NCI-H345 treated with DMSO at 0.1 percent for 48 hours (cell line): ENCODE measurements around the gene MRPS18B.

Experiments used
- DNase-seq: peaks from one replicate; lab custom pipeline; 2025; ENCODE audit not compliant: unreplicated experiment; lab: John Stamatoyannopoulos, UW

MRPS18B gene

DNA sequence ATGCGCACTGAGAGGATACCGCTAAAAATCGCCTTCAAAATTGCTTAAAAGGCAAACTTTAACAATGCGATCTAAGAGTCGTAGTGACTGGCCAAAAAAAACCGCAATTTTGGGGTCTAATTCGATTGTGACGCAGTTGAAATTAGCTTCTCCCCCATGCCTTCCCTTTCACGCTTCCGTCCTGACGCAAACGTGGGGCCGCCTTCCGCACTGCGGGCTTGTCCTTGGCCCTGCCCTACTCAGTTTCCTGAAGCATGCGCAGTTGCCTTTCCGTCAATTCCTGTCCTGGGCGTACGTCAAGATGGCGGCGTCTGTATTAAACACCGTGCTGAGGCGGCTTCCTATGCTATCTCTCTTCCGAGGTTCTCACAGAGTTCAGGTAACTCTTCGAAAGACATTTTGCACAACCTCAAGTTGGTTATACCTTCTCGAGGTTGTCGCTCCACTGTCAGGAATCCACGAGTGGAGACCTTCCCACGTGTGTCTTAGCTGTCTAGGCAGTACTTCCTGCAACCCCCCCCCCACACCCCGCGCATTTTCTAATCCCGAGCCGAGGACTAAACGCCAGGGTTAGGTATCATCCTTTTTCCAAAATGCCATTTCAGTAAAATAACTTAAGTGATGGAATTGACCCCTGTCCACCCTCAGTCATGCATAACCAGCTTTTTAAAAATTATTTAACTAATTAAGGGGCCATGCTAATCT is at the start of gene MRPS18B:
MRPS18B (plus strand) TSS at position 276 of the 705 bp plus-strand sequence; CDS start at position 302, 26 bp downstream.
- DNase-seq: peak; percentile 99

DNA sequence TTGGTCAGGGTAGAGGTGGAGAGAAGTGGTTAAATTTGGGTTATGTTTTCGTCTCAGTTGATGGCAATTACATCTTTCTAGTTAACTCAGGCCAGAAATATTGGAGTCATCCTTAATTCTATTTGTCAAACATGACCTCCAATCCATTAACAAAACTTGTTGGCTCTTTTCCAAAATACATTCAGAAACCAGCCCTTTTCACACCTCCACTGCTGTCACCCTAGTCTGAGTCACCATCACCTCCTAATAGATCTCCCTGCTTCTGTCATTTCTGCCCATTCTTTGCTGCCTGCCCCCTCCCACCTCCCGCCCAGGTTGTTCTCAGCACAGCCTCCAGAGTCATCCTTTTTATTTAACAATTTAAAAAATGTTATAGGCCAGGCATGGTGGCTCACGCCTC is 49.4 kb upstream of the MRPS18B start:
- no peak for DNase-seq

DNA sequence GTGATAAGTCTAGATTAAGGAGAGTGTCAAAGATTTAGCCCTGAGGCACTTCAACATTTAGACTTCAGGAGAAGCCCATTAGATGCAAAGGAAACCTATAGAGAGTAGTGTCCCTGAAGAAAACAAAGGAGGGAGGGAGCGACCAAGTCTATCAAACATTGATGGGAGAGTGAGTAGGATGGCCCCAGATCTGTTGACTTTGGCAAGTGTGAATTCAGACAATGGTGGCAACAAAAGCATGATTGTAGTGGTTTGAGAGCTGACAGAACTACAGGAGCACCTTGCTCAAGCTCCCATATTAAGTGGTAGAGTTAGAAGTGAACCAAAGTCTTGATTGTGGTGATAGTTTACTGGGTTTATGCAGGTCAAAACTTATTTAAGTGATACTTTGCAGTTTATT is 47.4 kb upstream of the MRPS18B start:
- DNase-seq: no peak

DNA sequence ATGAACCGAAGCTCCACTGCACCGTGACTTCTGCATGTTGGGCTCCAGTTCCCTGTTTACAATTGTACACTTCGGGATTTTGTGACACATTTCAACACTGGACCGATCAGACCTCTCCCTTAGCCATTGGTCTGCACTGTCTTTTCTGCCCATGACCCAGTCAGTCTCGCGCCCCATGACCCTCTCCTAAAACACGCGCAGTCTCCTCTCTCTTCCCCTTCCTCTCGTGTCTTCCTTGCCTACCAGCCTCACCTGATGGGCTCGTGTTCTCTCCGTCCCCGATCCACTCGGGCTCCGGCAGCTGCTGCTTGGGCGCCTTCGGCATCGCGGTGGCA is 46.9 kb upstream of the MRPS18B start:
- DNase-seq: no peak

DNA sequence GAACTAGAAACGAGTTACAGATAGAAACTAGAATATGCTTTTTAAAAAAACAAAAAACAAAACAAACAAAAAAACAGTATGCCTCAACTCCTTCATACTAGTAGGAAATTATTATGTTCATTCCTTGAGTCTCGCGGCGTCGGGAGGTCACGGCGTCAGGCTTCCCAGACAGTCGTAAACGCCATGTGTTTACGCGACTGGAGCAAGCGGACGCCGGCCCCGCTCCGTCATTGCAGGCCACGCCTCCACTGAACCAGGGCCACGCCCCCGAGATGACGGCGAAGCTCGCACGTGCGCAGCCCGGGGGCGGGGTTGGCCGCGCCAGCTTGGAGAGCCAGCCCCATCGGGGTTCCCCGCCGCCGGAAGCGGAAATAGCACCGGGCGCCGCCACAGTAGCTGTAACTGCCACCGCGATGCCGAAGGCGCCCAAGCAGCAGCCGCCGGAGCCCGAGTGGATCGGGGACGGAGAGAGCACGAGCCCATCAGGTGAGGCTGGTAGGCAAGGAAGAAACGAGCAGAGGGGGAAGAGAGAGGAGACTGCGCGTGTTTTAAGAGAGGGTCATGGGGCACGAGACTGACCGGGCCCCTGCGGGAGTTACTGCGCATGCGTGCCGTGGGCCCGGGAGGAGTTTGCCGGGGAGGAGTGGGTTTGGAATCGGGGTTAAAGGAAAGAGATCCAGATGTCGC is 46.4 kb upstream of the MRPS18B start, which contains the start of gene ABCF1:
ABCF1 (plus strand) TSS at position 368 of the 687 bp plus-strand sequence; CDS start at position 414, 46 bp downstream.
- peak; percentile 93 for DNase-seq

DNA sequence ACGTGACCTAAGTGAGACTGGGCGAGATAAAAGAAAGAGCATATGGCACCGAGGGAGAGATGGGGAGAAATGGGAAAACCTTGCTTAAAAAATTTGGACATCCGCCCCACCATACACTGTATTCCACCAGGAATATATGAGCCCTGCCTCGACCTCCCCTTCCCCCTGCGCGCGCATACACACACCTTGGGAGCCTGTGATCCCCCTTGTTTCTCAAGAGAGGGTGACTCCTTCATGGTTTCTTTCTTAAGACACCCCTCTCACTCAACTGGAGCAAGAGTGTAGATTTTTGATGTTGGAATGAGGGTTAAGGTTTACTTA is 45.9 kb upstream of the MRPS18B start:
- no peak for DNase-seq

DNA sequence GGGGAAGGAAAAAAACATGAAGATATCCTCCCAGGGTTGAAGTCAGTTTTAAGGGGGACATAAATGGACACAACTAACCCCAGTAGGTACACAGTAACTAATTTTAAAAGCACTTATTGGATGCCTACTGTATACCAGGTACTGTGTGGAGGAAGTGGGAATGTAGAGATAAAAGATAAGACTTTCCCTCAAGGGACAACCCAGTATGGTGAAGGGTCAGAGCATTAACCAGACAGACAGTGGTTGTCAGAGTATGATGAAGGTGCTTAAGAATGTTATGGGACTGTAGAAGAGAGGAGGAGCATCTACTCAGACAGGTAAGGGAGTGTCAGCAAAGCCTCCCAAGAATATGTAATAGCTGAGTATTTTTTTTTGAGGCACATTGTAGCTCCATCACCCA is 45.5 kb upstream of the MRPS18B start:
- no peak for DNase-seq

DNA sequence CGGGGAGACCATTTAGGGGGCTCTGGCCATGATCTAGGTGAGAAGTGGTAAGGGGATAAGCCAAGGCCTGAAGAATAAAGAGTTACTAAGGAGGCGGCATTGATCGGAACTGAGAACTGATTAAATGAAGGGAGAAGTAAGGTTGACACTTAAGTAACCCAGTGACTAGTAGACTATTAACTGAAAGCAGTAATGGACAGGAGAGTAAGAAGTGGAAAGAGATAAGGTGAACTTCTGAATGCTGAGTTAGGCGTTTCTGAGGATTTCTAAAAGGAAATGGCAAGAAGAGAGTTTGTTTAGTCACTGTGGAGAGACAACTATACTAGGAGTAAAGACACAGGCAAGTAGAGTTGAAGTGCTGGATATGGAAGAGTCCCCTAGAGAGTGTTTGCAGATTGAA is 44.5 kb upstream of the MRPS18B start:
- no peak for DNase-seq

DNA sequence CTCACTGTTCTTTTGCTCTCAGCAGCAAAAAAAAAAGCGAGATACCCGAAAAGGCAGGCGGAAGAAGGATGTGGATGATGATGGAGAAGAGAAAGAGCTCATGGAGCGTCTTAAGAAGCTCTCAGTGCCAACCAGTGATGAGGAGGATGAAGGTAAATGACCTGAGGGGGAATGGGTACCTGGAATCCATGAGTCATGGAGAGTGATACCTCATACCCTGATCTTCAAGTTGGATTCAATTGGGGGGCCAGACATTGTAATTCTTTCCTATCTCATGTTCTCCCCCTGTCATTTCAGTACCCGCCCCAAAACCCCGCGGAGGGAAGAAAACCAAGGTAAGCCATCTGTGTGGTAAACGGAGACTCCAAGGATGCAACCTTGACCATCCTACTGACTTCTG is 39.6 kb upstream of the MRPS18B start:
- DNase-seq: no peak

DNA sequence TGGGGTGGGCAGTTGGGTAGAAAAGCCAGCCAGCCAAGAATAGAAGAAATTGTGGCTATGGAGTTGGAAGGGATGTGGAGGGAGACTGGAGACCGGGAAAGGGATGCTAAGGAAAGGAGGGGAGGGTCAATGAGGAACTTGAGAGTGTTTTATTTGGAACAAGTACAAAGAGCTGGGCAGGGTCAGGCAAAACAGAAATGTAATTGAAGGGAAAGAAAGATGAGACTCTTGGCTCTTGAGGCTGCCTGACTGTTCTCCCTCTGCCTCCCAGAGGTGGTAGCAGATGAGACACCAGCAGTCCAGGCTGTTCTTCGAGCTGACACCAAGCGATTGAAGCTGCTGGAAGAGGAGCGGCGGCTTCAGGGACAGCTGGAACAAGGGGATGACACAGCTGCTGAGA is 33.7 kb upstream of the MRPS18B start:
- no peak for DNase-seq

DNA sequence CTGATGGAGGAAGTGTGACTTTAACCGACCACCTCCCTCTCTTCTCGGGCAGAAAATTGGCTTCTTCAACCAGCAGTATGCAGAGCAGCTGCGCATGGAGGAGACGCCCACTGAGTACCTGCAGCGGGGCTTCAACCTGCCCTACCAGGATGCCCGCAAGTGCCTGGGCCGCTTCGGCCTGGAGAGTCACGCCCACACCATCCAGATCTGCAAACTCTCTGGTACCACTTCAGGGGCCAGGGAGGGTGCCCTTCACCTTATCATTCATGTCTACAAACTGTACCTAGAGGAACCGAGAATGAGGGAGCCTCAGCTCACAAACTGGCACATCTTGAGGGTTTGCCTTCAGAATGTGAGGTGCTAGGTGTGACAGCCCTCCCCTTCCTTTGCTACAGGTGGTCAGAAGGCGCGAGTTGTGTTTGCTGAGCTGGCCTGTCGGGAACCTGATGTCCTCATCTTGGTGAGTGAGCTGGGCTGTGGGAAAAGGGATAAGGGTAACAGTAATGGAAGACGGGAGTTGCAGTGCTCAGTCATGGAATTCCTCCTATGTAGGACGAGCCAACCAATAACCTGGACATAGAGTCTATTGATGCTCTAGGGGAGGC is 27.8 kb upstream of the MRPS18B start:
- no peak for DNase-seq

DNA sequence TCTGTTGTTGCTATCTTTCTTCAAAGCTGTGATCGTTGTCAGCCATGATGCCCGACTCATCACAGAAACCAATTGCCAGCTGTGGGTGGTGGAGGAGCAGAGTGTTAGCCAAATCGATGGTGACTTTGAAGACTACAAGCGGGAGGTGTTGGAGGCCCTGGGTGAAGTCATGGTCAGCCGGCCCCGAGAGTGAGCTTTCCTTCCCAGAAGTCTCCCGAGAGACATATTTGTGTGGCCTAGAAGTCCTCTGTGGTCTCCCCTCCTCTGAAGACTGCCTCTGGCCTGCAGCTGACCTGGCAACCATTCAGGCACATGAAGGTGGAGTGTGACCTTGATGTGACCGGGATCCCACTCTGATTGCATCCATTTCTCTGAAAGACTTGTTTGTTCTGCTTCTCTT is 27.1 kb upstream of the MRPS18B start:
- no peak for DNase-seq

DNA sequence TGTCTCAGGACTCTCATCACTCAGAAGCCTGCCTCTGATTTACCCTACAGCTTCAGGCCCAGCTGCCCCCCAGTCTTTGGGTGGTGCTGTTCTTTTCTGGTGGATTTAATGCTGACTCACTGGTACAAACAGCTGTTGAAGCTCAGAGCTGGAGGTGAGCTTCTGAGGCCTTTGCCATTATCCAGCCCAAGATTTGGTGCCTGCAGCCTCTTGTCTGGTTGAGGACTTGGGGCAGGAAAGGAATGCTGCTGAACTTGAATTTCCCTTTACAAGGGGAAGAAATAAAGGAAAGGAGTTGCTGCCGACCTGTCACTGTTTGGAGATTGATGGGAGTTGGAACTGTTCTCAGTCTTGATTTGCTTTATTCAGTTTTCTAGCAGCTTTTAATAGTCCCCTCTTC is 26.6 kb upstream of the MRPS18B start:
- no peak for DNase-seq

DNA sequence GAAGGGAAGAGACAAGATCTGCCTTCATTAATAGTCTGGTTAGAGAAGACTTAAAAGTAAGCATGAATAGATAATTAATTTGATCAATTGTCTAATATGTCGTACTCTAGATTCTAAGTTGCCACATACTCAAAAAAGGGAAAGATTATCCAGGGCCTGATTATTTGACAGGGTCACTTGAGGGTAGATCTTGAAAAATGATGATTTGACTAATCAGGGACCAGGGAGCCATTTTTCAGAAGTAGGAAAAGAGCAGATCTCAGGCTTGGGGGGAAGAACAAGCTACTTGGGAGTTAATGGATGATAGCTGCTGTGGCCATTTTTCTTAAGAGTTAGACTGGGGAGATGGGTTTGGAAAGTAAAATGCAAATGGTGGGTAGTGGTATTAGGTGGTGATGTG is 25.4 kb upstream of the MRPS18B start:
- no peak for DNase-seq

DNA sequence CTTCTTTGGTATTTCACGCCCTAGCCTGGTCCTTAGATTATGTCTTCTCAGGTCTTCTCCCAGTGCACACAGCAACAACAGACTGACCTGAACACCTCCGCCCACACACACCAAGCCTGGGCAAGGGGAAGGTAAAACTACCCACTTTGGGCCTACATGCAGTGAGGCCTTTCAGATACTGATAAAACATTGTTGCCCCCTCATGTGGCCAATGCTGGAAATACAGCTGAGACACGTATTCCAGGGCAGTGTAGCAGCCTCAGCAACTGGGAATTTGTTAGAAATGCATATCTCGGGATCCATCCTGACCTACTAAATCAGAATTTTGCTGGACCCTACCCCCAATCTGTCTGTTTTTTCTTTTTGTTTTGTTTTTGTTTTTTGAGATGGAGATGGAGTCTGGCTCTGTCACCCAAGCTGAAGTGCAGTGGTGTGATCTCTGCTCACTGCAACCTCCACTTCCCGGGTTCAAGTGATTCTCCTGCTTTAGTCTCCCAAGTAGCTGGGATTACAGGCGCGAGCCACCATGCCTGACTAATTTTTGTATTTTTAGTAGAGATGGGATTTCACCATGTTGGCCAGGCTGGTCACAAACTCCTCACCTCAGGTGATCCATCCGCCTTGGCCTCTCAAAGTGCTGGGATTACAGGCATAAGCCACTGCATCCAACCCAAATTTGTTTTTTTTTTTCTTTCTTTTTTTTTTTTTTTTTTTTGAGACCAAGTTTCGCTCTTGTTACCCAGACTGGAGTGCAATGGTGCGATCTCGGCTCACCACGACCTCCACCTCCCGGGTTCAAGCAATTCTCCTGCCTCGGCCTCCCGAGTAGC is 20.1 kb upstream of the MRPS18B start:
- peak; percentile 59 for DNase-seq

DNA sequence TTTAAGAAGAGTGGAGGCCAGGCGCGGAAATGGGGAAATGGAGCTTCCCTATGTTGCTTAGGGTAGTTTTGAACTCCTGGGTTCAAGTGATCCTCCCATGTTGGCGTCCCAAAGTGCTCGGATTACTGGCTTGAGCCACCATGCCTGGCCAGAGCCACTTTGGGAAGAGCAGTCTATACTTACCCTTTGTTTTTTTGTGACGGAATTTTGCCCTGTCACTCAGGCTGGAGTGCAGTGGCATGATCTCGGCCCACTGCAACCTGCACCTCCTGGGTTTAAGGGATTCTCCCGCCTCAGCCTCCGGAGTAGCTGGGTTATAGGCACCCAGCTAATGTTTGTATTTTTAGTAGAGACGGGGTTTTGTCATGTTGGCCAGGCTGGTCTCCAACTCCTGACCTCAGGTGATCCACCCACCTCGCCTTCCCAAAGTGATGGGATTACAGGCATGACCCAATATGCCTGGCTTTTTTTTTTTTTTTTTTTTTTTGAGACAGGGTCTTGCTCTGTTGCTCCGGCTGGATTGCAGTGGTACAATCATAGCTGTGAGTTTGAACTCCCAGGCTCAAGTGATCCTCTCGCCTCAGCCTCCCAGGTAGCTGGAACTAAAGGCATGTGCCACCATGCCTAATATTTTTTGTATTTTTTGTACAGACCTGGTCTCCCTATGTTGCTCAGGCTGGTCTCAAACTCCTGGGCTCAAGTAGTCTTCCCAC is 18.6 kb upstream of the MRPS18B start:
- no peak for DNase-seq

DNA sequence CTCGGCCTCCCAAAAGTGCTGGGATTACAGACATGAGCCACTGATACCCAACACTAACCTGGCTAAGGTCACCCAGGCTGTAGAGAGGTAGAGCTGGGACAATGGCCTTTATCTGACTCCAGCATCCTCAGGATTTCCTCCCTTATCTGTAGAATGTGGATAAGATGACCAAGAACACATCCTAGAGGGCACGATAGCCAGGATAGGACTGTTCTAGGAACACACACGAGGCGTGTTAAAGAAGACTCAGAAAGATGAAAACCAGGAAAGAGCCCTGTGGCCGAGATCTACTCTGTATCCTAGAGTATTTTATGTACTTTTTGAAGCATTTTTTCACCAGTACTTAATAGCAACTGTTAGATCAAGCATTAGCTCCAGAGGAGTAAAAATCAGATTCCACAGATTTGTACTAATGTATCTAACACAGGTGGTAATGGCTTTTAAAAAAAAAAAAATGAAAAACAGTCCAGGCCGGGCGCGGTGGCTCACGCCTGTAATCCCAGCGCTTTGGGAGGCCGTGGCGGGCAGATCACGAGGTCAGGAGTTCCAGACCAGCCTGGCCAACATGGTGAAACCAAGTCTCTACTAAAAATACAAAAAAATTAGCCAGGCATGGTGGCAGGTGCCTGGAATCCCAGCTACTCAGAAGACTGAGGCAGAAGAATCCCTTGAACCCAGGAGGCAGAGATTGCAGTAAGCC is 17.9 kb upstream of the MRPS18B start:
- DNase-seq: no peak

DNA sequence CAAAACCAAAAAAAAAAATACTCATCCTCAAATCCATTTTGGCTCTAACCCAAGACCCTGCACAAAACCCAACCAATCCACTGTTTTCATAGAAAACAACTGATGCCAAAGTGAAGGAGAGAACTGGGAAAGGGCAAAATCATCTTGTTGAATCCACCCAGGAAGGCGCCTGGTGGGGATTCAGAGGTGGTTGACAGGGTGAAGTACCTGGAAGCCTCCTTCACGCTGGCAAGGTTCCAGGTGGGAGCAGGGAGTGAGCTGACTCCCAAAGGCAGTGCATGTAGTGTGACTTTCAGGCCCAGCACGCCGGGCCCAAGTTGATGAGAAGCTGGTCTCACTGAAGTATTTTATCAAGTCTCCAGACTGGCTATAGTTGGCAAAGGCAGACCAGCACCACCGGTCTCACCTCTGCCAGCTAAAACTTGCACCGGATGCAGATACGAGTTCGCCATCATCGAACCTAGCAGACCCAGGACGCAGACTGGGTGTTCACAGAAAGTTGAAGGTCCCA is 17.1 kb upstream of the MRPS18B start:
- DNase-seq: no peak

DNA sequence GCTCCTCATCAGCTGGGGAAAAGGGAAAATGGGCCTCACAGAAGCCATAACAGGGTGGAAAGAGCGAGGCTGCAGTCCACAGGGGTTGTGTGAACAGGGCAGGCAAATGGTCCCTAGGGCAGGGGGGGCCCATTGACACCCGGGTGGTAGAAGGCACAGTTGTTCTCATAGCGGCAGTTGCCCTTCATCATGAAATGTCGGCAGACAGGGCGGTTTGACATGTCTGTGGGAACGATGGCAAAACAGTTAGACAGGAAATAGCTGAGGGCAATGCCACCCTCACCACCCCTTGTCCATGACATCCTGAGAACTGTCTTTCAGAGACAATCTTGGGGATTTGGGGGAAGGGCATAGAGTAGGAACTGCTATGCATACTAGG is 16.2 kb upstream of the MRPS18B start:
- no peak for DNase-seq
